Measurements from ENCODE around the gene KRT83. TPM values are rescaled to one million over a fixed set of nuclear protein-coding genes. Genes with fewer than 3 reads are reported as not detected.

The KRT83 gene
- total and polyA plus RNA-seq, 12 donors = not detected

GRCh38 chr12:52338241-52338960, 17.2 kb upstream of the KRT83 start:
- no peak for TF ChIP-seq CTCF (IDR thresholded peaks at IDR 0.05)
- TF ChIP-seq POLR2A (IDR thresholded peaks at IDR 0.05) = no peak
- Histone ChIP-seq H3K4me3 (no peak overlapping the region), H3K4me1 (replicated peaks in 1 of 2) (no peaks in the 10 kb centered on the region), H3K27me3 (no peaks in the 10 kb centered on the region), H3K27ac (no peak overlapping the region), H3K36me3 (replicated peaks in 1 of 2) (no peaks in the 10 kb centered on the region), H3K9me3 (replicated peaks in 1 of 3) (peaks cover 0 to 4% (median 0%) of the 10 kb centered on the region in 3 donors)
- intact Hi-C loops (cut with DNase I) = no loop called here
- DNase-seq = no peak
- 66 to 77% (median 71%) methylated on average over 10 of the region's 10 CpGs for WGBS, 4 donors

- H3K36me3 ChIP-seq (replicated peaks in 1 of 2) = no peaks in the 10 kb centered on the region
- 33 to 43% (median 40%) methylated on average over 1 of the region's 1 CpG for WGBS, 4 donors
- no peaks in the 10 kb centered on the region for H3K27me3 ChIP-seq
- no peaks in the 10 kb centered on the region for H3K4me1 ChIP-seq (replicated peaks in 1 of 2)
- intact Hi-C loops (cut with DNase I) = no loop called here
- TF ChIP-seq CTCF (IDR thresholded peaks at IDR 0.05) (no peak), POLR2A (IDR thresholded peaks at IDR 0.05) (no peak)
- DNase-seq = no peak
- H3K27ac ChIP-seq = no peak overlapping the region
- peaks cover 0 to 4% (median 0%) of the 10 kb centered on the region in 3 donors for H3K9me3 ChIP-seq (replicated peaks in 1 of 3)
- no peak overlapping the region for H3K4me3 ChIP-seq
Measured at GRCh38 chr12:52337054-52337453, 15.9 kb upstream of the KRT83 start.

GRCh38 chr12:52336641-52337040, 15.4 kb upstream of the KRT83 start:
- H3K9me3 ChIP-seq (replicated peaks in 1 of 3) = peaks cover 0 to 4% (median 0%) of the 10 kb centered on the region in 3 donors
- H3K36me3 ChIP-seq (replicated peaks in 1 of 2) = no peaks in the 10 kb centered on the region
- no peak for DNase-seq
- intact Hi-C loops (cut with DNase I) = no loop called here
- no peak overlapping the region for H3K27ac ChIP-seq
- H3K27me3 ChIP-seq = no peaks in the 10 kb centered on the region
- TF ChIP-seq POLR2A (IDR thresholded peaks at IDR 0.05) = no peak
- no peak for TF ChIP-seq CTCF (IDR thresholded peaks at IDR 0.05)
- WGBS, 4 donors = 53 to 87% (median 81%) methylated on average over 2 of the region's 2 CpGs
- H3K4me3 ChIP-seq = no peak overlapping the region
- H3K4me1 ChIP-seq (replicated peaks in 1 of 2) = no peaks in the 10 kb centered on the region

GRCh38 chr12:52335598-52336262, 14.5 kb upstream of the KRT83 start:
- DNase-seq = no peak
- no peak for TF ChIP-seq POLR2A (IDR thresholded peaks at IDR 0.05)
- no peak for TF ChIP-seq CTCF (IDR thresholded peaks at IDR 0.05)
- intact Hi-C loops (cut with DNase I) = no loop called here
- Histone ChIP-seq H3K27ac (no peak overlapping the region), H3K4me1 (replicated peaks in 1 of 2) (no peaks in the 10 kb centered on the region), H3K4me3 (no peak overlapping the region), H3K27me3 (no peaks in the 10 kb centered on the region), H3K36me3 (replicated peaks in 1 of 2) (no peaks in the 10 kb centered on the region), H3K9me3 (replicated peaks in 1 of 3) (peaks cover 0 to 4% (median 0%) of the 10 kb centered on the region in 3 donors)
- 76 to 84% (median 80%) methylated on average over 3 to 4 of the region's 4 CpGs for WGBS, 4 donors
